LoVo (cell line): ENCODE measurements around the gene AQP4.

ENCODE experiments used
- DNase-seq: peaks from one replicate; pipeline ENCODE4 v3.0.0-alpha.2; 2016; ENCODE audit warnings: low spot score

Gene AQP4

GRCh38 chr18:26840965-26841364 is 24.5 kb downstream of the AQP4 start:
- no peak for DNase-seq

- no peak for DNase-seq
Measured at GRCh38 chr18:26839609-26840008, 25.9 kb downstream of the AQP4 start.

- DNase-seq = no peak
Measured at GRCh38 chr18:26832302-26832701, 33.2 kb downstream of the AQP4 start.

DNA sequence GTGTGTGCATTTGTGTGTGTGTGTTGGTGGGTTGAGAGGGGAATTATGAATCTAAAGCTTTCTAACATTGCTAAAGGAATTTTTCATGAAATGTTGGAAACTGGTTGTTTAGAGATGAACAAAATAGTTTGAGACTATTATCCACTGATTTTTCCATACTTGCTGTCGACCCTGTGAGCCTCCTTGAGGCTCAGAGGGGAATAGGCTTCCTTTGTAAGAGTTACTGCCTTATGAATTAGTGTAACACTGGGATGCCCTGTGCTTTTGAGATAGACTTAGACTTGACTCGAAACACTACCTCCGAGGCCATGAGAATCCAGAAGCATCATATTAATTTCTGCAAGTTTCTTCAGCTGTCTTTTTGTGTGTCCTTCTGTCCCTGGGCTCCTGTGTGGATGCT is 37.9 kb downstream of the AQP4 start:
- DNase-seq = no peak

- DNase-seq = no peak
Measured at GRCh38 chr18:26826656-26827235, 38.8 kb downstream of the AQP4 start.

- DNase-seq = no peak
Measured at GRCh38 chr18:26821181-26821580, 44.3 kb downstream of the AQP4 start.

DNA sequence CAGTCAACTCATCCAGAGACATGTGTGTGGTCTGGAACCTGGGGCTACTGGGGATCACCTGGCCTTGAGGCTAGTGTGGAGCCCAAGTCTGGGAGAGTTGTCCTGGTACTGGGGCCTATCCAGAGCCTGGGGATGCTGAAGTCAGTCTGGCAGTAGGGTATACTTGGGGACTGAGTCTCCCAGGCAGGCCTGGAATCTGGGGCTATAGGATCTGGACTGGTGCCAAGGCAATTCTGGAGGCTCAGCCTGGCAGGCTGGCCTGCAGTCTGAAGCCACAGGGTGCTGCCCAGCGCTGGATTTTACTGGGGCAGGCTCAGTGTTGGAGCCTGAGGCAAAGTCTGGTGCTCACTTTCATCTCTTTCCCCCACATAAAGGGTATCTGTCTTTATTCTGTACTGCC is 46.5 kb downstream of the AQP4 start:
- DNase-seq = no peak

GRCh38 chr18:26818461-26818860 is 47.0 kb downstream of the AQP4 start:
- DNase-seq = no peak

- DNase-seq = no peak
Measured at GRCh38 chr18:26813043-26813442, 52.5 kb downstream of the AQP4 start.

GRCh38 chr18:26812462-26812861 is 53.0 kb downstream of the AQP4 start:
- no peak for DNase-seq

GRCh38 chr18:26809346-26809745 is 56.2 kb downstream of the AQP4 start:
- DNase-seq = no peak

DNA sequence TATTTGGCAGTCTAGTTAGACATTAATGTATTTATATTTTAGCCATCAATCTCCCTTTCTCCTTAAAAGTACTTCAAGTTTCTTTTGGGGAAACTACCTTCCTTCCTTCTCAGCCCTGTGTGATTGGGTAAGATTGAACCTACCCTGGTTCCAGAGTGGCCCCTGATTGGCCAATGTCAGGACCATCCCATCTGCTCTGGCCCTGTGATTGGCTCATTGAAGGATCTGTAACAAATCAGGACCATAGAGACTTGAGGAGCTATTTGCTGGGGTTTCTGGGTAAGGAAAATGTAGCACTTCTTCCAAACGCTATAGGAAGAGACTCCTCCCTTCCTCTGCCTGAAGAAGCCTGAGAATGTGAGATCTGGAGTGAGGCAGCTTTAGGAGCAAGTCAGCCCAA is 59.3 kb downstream of the AQP4 start:
- no peak for DNase-seq

- no peak for DNase-seq
Measured at GRCh38 chr18:26804519-26804918, 61.0 kb downstream of the AQP4 start.

DNA sequence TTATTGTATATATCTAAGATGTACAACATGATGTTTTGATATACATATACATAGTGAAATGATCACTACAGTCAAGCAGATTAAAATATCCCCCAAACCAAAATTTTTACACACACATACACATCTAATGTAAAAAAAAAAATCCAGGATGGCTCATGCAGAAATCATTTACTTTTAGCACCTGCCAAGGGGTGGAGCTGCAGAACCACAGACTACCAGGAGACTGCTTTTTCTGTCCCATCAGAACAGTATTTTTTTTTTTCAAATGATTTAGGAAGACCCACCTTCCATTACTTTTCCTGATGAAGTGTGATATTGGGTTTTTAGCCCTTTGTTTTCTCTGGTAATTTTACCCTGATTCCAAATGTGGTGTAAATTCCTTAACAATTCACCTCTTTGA is 61.9 kb downstream of the AQP4 start:
- no peak for DNase-seq

DNA sequence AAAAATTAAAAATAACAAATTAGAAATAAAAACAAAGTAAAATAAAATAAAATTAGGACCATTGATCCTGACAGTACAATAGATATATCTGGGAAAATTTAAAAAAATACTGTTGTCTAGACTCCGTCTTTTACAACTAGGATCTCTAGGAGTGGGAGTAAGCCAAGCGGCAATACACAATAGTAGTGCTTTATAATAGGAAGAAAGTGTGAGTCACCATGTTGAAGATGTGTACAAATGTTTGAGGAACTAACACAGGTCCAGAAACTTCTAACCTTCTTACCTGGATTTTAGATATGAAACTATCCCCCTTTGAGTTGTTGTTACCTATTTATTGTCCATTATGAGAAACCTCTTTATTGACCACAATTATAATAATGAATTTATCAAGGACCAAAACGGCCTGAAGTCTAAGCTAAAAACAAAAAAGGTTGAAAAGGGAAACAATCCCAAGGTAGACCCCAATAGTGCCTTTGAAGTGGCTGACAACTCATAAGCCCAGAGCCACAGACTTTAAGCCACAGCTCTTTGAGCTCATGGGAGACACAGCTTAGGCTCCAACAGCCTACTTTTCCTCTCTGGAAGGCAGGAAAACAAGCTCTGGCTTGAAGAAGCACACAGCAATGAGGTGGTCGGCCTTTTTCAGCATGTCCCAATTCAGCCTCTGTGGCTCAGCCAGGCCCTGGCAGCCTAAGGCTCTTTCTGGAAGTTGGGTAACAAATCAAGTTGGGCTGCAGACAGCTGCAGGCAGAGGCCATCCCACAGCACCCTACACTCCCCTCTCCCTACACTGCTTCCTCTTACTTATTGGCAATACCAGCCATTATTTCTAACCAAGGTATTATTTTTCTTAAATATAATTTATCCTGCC is 62.9 kb downstream of the AQP4 start:
- DNase-seq = no peak
